Right hindlimb (tissue), 1 donor: ENCODE measurements around the gene CNTNAP3B.
"Not testable (repeated sequence)": the region's sequence is repeated elsewhere in the genome, so short reads cannot be mapped to it uniquely, and the experiment has no call there.

Source experiments
- DNase-seq: peaks from one replicate; pipeline ENCODE4 v3.0.0-alpha.2; 2018

CNTNAP3B gene

GRCh38 chr9:41974906-41975305 is 154.3 kb downstream of the CNTNAP3B start:
- DNase-seq: not testable (repeated sequence)

GRCh38 chr9:41953007-41953406 is 176.2 kb downstream of the CNTNAP3B start:
- not testable (repeated sequence) for DNase-seq

GRCh38 chr9:41941738-41942137 is 187.5 kb downstream of the CNTNAP3B start:
- not testable (repeated sequence) for DNase-seq

- DNase-seq: not testable (repeated sequence)
These were observed 191.1 kb downstream of the CNTNAP3B start for GRCh38 chr9:41938143-41938542.

GRCh38 chr9:41935727-41936126 is 193.5 kb downstream of the CNTNAP3B start:
- DNase-seq: not testable (repeated sequence)

GRCh38 chr9:41929172-41929571 is 200.1 kb downstream of the CNTNAP3B start:
- DNase-seq: not testable (repeated sequence)

- DNase-seq: not testable (repeated sequence)
These were observed 211.9 kb downstream of the CNTNAP3B start for GRCh38 chr9:41917374-41917773.

- not testable (repeated sequence) for DNase-seq
These were observed 223.7 kb downstream of the CNTNAP3B start for GRCh38 chr9:41905488-41905887.

- DNase-seq: not testable (repeated sequence)
These were observed 226.5 kb downstream of the CNTNAP3B start for GRCh38 chr9:41902762-41903161.

GRCh38 chr9:41898720-41899343 is 230.4 kb downstream of the CNTNAP3B start:
- not testable (repeated sequence) for DNase-seq

- DNase-seq: not testable (repeated sequence)
These were observed 254.7 kb downstream of the CNTNAP3B start for GRCh38 chr9:41874557-41874956.

GRCh38 chr9:41855422-41855821 is 273.8 kb downstream of the CNTNAP3B start:
- not testable (repeated sequence) for DNase-seq

- not testable (repeated sequence) for DNase-seq
These were observed 277.1 kb downstream of the CNTNAP3B start for GRCh38 chr9:41851848-41852740.

- DNase-seq: not testable (repeated sequence)
These were observed 281.4 kb downstream of the CNTNAP3B start for GRCh38 chr9:41847829-41848228.
